HEK293 (cell line): ENCODE measurements around the gene BST1.

ENCODE experiments used
- GLIS1 ChIP-seq: fragments of 450-650 bp; formaldehyde crosslinking; IDR thresholded peaks from 2 replicates; pipeline ENCODE4 v1.5.1; 2016; ENCODE audit warnings: missing biosample characterization, missing genetic modification characterization
- HIC1 ChIP-seq: fragments of 450-650 bp; formaldehyde crosslinking; IDR thresholded peaks from 2 replicates; pipeline ENCODE4 v1.5.1; 2016; ENCODE audit warnings: missing biosample characterization, missing genetic modification characterization
- KLF16 ChIP-seq: fragments of 450-650 bp; formaldehyde crosslinking; IDR thresholded peaks from 2 replicates; pipeline ENCODE4 v1.5.1; 2017; ENCODE audit warnings: missing biosample characterization, missing genetic modification characterization
- PRDM1 ChIP-seq: fragments of 450-650 bp; formaldehyde crosslinking; IDR thresholded peaks from 2 replicates; pipeline ENCODE4; 2016; ENCODE audit warnings: missing biosample characterization, missing genetic modification characterization
- PRDM2 ChIP-seq: fragments of 450-650 bp; formaldehyde crosslinking; IDR thresholded peaks from 2 replicates; pipeline ENCODE4 v1.5.1; 2016; ENCODE audit warnings: missing biosample characterization, missing genetic modification characterization, borderline replicate concordance
- ZBTB48 ChIP-seq: fragments of 450-650 bp; formaldehyde crosslinking; IDR thresholded peaks from 2 replicates; pipeline ENCODE4 v1.5.1; 2016; ENCODE audit warnings: missing biosample characterization, missing genetic modification characterization
- ZBTB8A ChIP-seq: fragments of 450-650 bp; formaldehyde crosslinking; IDR thresholded peaks from 2 replicates; pipeline ENCODE4 v1.5.1; 2016; ENCODE audit warnings: missing biosample characterization, missing genetic modification characterization
- ZFHX2 ChIP-seq: fragments of 450-650 bp; formaldehyde crosslinking; conservative IDR thresholded peaks from 2 replicates; pipeline ENCODE4 v1.5.1; 2016; ENCODE audit warnings: missing biosample characterization, missing genetic modification characterization
- ZFP37 ChIP-seq: fragments of 450-650 bp; formaldehyde crosslinking; IDR thresholded peaks from 2 replicates; pipeline ENCODE4 v1.5.1; 2016; ENCODE audit warnings: missing biosample characterization, missing genetic modification characterization
- ZNF121 ChIP-seq: fragments of 450-650 bp; formaldehyde crosslinking; IDR thresholded peaks from 2 replicates; pipeline ENCODE4 v1.5.1; 2016; ENCODE audit warnings: missing biosample characterization, missing genetic modification characterization
- ZNF175 ChIP-seq: fragments of 450-650 bp; formaldehyde crosslinking; IDR thresholded peaks from 2 replicates; pipeline ENCODE4 v1.5.1; 2016; ENCODE audit warnings: missing biosample characterization, missing genetic modification characterization
- ZNF2 ChIP-seq: fragments of 450-650 bp; formaldehyde crosslinking; IDR thresholded peaks from 2 replicates; pipeline ENCODE4 v1.5.1; 2016; ENCODE audit warnings: missing biosample characterization, missing genetic modification characterization
- ZNF211 ChIP-seq: fragments of 450-650 bp; formaldehyde crosslinking; IDR thresholded peaks from 2 replicates; pipeline ENCODE4 v1.5.1; 2016; ENCODE audit warnings: low read depth, missing biosample characterization, missing genetic modification characterization
- ZNF221 ChIP-seq: fragments of 450-650 bp; formaldehyde crosslinking; IDR thresholded peaks from 2 replicates; pipeline ENCODE4 v1.5.1; 2017; ENCODE audit warnings: missing biosample characterization, missing genetic modification characterization, borderline replicate concordance
- ZNF24 ChIP-seq: fragments of 450-650 bp; formaldehyde crosslinking; IDR thresholded peaks from 2 replicates; pipeline ENCODE4 v1.5.1; 2016; ENCODE audit warnings: missing biosample characterization, missing genetic modification characterization
- ZNF266 ChIP-seq: fragments of 450-650 bp; formaldehyde crosslinking; IDR thresholded peaks from 2 replicates; pipeline ENCODE4 v1.5.1; 2016; ENCODE audit warnings: missing biosample characterization, missing genetic modification characterization, low read depth
- ZNF311 ChIP-seq: fragments of 450-650 bp; formaldehyde crosslinking; IDR thresholded peaks from 2 replicates; pipeline ENCODE4 v1.5.1; 2017; ENCODE audit warnings: missing biosample characterization, missing genetic modification characterization, borderline replicate concordance
- ZNF324 ChIP-seq: fragments of 450-650 bp; formaldehyde crosslinking; IDR thresholded peaks from 2 replicates; pipeline ENCODE4 v1.5.1; 2016; ENCODE audit warnings: missing biosample characterization, missing genetic modification characterization
- ZNF335 ChIP-seq: fragments of 450-650 bp; formaldehyde crosslinking; conservative IDR thresholded peaks from 2 replicates; pipeline ENCODE4 v1.5.1; 2016; ENCODE audit warnings: missing biosample characterization, missing genetic modification characterization
- ZNF394 ChIP-seq: fragments of 450-650 bp; formaldehyde crosslinking; IDR thresholded peaks from 2 replicates; pipeline ENCODE4 v1.5.1; 2016; ENCODE audit warnings: missing biosample characterization, missing genetic modification characterization, mild to moderate bottlenecking, moderate library complexity, borderline replicate concordance
- ZNF423 ChIP-seq: fragments of 450-650 bp; formaldehyde crosslinking; IDR thresholded peaks from 2 replicates; pipeline ENCODE4 v1.5.1; 2016; ENCODE audit warnings: missing biosample characterization, missing genetic modification characterization
- ZNF521 ChIP-seq: fragments of 450-650 bp; formaldehyde crosslinking; IDR thresholded peaks from 2 replicates; pipeline ENCODE4 v1.5.1; 2017; ENCODE audit warnings: missing biosample characterization, mild to moderate bottlenecking, missing genetic modification characterization
- ZNF529 ChIP-seq: fragments of 450-650 bp; formaldehyde crosslinking; IDR thresholded peaks from 2 replicates; pipeline ENCODE4 v1.5.1; 2017; ENCODE audit warnings: missing genetic modification characterization, missing biosample characterization; ENCODE audit not compliant: insufficient replicate concordance
- ZNF785 ChIP-seq: fragments of 450-650 bp; formaldehyde crosslinking; IDR thresholded peaks from 2 replicates; pipeline ENCODE4 v1.5.1; 2016; ENCODE audit warnings: missing biosample characterization, missing genetic modification characterization
- ZNF792 ChIP-seq: fragments of 450-650 bp; formaldehyde crosslinking; IDR thresholded peaks from 2 replicates; pipeline ENCODE4 v1.5.1; 2016; ENCODE audit warnings: missing biosample characterization, missing genetic modification characterization
- ZNF830 ChIP-seq: fragments of 450-650 bp; IDR thresholded peaks from 2 replicates; pipeline ENCODE4 v1.5.0; 2018; ENCODE audit warnings: missing biosample characterization, missing genetic modification characterization, low read depth, mild to moderate bottlenecking, moderate library complexity
- ZNF837 ChIP-seq: fragments of 450-650 bp; formaldehyde crosslinking; IDR thresholded peaks from 2 replicates; pipeline ENCODE4 v1.5.1; 2016; ENCODE audit warnings: missing biosample characterization, missing genetic modification characterization
- TF ChIP-seq, protein P1 (sequence below): fragments of 450-650 bp; formaldehyde crosslinking; IDR thresholded peaks from 2 replicates; pipeline ENCODE4 v1.5.1; 2016; ENCODE audit warnings: missing biosample characterization, missing genetic modification characterization, low read depth
- TF ChIP-seq, protein P2 (sequence below): fragments of 450-650 bp; formaldehyde crosslinking; IDR thresholded peaks from 2 replicates; pipeline ENCODE4 v1.5.1; 2016; ENCODE audit warnings: missing biosample characterization, missing genetic modification characterization

BST1 gene

GRCh38 chr4:15681372-15682241 lies 21.3 kb upstream of the BST1 start, which contains the start of gene FAM200B (continued):
- TF ChIP-seq ZNF521 (tag by site-specific recombination) (no peak), ZNF121 (no peak), ZNF785 (tag by site-specific recombination) (no peak), ZNF311 (tag by site-specific recombination) (no peak), ZBTB8A (tag by site-specific recombination) (peak; percentile 66), ZNF837 (tag by site-specific recombination) (no peak), ZNF324 (tag by site-specific recombination) (no peak; the same call in 1 of the 2 replicates), ZNF24 (peak; percentile 11; the same call in 1 of the 2 replicates), ZNF221 (no peak), ZFHX2 (tag by site-specific recombination) (peak; percentile 55), HIC1 (tag by site-specific recombination) (peak; percentile 52; the same call in 1 of the 2 replicates), PRDM2 (tag by site-specific recombination) (no peak), ZNF830 (tag by site-specific recombination) (no peak), ZNF792 (tag by site-specific recombination) (0 out of 2 replicates have a peak, but pooled peaks have one; percentile 26), GLIS1 (tag by site-specific recombination) (peak; percentile 62), ZNF266 (tag by site-specific recombination) (no peak), ZFP37 (tag by site-specific recombination) (peak; percentile 12; the same call in 1 of the 2 replicates), ZNF529 (tag by site-specific recombination) (no peak), ZNF423 (peak; percentile 84), ZNF211 (no peak), ZBTB48 (peak; percentile 80), ZNF335 (tag by site-specific recombination) (peak; percentile 27; the same call in 1 of the 2 replicates), PRDM1 (tag by site-specific recombination) (no peak), ZNF175 (tag by site-specific recombination) (no peak), ZNF2 (tag by site-specific recombination) (peak; percentile 68), ZNF394 (tag by site-specific recombination) (no peak), KLF16 (tag by site-specific recombination) (peak; percentile 97)
- TF ChIP-seq, protein P1, sequence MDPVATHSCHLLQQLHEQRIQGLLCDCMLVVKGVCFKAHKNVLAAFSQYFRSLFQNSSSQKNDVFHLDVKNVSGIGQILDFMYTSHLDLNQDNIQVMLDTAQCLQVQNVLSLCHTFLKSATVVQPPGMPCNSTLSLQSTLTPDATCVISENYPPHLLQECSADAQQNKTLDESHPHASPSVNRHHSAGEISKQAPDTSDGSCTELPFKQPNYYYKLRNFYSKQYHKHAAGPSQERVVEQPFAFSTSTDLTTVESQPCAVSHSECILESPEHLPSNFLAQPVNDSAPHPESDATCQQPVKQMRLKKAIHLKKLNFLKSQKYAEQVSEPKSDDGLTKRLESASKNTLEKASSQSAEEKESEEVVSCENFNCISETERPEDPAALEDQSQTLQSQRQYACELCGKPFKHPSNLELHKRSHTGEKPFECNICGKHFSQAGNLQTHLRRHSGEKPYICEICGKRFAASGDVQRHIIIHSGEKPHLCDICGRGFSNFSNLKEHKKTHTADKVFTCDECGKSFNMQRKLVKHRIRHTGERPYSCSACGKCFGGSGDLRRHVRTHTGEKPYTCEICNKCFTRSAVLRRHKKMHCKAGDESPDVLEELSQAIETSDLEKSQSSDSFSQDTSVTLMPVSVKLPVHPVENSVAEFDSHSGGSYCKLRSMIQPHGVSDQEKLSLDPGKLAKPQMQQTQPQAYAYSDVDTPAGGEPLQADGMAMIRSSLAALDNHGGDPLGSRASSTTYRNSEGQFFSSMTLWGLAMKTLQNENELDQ (tag by site-specific recombination), result no peak
- TF ChIP-seq, protein P2, sequence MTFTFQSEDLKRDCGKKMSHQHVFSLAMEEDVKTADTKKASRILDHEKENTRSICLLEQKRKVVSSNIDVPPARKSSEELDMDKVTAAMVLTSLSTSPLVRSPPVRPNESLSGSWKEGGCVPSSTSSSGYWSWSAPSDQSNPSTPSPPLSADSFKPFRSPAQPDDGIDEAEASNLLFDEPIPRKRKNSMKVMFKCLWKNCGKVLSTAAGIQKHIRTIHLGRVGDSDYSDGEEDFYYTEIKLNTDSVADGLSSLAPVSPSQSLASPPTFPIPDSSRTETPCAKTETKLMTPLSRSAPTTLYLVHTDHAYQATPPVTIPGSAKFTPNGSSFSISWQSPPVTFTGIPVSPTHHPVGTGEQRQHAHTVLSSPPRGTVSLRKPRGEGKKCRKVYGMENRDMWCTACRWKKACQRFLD (tag by site-specific recombination), result no peak
